NCI-H2029 (cell line): ENCODE measurements around the gene ANO10.
"Not testable (repeated sequence)": the region's sequence is repeated elsewhere in the genome, so short reads cannot be mapped to it uniquely, and the experiment has no call there.

ENCODE experiments used
- DNase-seq: peaks from one replicate; lab custom pipeline; 2025; lab: John Stamatoyannopoulos, UW

ANO10 gene

GRCh38 chr3:43621656-43622432, at the start of gene ANO10:
ANO10 (minus strand) TSS chr3:43622011; CDS start chr3:43605852, 16,159 bp downstream.
- DNase-seq, result peak; percentile 99

- DNase-seq, result no peak
These were observed 49.1 kb upstream of the ANO10 start for GRCh38 chr3:43670635-43671522.

GRCh38 chr3:43665011-43665410, 43.2 kb upstream of the ANO10 start:
- not testable (repeated sequence) for DNase-seq

- DNase-seq, result not testable (repeated sequence)
These were observed 39.6 kb upstream of the ANO10 start for GRCh38 chr3:43661376-43661775.

- no peak for DNase-seq
These were observed 37.6 kb upstream of the ANO10 start for GRCh38 chr3:43659250-43659880.

GRCh38 chr3:43656390-43656789, 34.6 kb upstream of the ANO10 start:
- DNase-seq, result not testable (repeated sequence)

DNA sequence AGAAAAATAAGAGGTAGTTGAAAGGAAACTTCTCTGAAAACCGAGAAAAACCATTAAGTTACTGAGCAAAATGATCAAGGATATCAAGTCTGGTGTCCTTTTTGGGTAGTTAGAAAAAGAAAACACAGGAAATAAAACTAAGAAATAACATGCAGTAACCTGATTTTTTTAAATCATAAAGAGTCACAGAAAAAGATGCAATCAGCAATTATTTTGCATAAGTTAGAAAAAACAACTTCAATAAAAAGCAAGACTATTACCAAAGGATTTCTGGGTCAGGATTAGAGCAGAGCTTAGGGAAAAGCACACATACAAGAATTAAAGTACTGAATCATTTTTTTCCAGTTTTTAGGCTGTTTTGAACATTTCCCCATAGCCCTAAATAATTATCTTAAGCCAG, 28.5 kb upstream of the ANO10 start:
- DNase-seq, result no peak

GRCh38 chr3:43649365-43649968, 27.7 kb upstream of the ANO10 start:
- no peak for DNase-seq

DNA sequence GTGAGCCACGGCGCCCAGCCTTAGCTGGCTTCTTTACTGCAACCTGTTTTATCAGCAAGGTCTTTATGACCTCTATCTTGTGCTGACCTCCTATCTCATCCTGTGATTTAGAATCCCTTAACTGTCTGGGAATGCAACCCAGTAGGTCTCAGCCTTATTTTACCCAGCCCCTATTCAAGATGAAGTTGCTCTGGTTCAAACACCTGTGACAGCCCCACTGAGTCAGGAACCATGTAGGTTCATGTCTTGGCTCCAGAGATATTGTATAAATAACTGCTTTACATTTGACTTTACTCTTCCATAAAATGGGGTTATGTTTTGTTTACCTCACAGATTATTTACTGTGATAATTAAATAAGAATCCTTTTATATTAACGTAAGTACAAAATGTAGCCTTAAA, 27.1 kb upstream of the ANO10 start:
- DNase-seq, result no peak

- DNase-seq, result no peak
These were observed 25.7 kb upstream of the ANO10 start for GRCh38 chr3:43647331-43648166.

DNA sequence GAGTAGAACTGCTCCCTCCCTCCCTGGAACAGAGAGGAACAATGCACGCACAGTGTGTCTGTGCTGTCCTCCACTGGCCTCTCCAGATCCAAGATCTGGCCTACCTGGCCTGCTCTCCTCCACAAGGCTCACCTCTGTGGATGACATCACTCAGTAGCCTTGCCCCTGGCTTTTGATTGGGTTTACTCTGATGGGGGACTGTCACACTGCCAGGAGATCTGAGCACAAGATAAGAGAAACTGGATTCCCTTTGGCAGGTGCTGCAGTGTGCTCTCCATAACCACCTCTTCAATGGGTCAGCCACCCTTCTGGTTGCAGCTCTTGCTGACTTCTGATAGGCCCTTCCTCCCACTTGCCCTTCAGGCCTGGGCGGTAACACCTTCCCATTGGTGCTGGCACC, 22.6 kb upstream of the ANO10 start:
- DNase-seq, result peak; percentile 97

DNA sequence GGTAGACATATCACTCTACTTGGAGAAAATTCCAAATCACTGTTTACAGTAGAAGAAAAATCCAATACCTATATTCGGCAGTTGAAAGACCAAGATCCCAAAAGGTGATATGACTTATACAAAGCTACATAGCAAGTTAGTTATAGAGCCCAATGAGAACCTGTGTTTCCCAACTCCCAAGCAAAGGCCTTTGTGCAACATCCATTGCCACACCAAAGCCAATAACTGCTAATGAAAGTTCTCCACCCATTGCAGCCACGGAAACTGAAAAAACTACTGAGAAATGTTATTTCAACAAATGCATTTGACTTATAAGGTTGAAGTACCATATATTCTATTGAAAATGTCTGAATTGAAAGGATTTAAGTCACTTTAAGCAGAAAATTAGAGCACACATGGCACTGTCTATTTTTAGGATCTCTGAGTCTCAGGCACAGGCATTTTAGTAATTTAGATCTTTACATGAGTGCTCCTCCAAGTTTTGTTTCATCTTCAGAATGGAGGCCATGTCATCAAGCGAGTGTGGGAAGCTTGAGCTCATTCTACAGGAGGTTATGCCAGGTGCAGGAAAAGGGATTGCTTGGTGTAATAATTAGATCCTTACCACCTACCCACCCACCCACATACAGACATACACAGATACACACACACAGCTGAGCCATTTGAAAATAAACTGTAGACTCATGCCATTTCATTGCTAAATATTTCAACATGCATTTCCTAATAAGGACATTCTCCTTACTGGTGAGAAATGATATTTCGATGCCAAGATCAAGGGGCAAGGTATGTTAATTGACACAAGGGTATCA, 19.7 kb upstream of the ANO10 start:
- DNase-seq, result no peak

GRCh38 chr3:43640681-43641080, 18.9 kb upstream of the ANO10 start:
- DNase-seq, result no peak

GRCh38 chr3:43638594-43639447, 17.0 kb upstream of the ANO10 start:
- DNase-seq, result peak; percentile 73

- DNase-seq, result no peak
These were observed 15.9 kb upstream of the ANO10 start for GRCh38 chr3:43637702-43638101.

DNA sequence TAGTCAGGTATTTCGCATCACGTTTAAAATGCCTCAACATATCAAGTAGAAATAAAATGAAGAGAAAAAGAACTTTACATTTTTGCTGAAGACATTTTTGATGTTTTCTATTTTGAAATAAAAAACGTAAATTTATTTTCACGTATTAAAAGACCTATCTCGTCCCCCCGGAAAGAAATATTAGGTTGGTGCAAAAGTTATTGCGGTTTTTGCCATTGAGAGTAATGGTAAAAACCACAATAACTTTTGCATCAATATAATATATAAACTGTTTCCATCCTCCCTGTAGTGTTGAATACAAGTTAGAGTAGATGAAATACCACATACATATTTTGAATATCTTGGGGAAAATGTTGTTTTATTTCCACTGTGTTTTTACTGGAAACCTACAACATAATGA, 11.2 kb upstream of the ANO10 start:
- no peak for DNase-seq

DNA sequence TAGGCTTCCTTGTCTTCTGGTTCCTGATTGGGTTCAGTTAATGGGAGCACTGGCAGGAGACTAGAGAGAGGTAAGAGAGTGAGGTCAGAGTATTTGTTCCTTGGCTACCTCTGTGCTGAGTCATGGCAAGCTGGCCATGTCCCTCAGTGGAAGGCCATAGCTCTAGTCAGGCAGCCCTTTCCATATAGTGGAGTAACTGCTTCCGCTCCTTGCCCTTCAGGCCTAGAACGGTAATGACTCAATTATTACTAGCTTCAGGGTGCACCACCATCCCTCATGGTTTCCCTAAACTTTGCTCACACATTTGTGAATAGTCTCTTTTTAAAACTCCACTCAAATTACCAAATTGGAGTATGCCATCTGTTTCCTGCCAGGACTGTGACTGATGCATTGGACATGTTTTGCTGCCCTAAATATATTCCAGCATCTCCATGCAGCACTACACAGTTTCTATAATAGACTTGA, 10.5 kb upstream of the ANO10 start:
- DNase-seq, result no peak

GRCh38 chr3:43629741-43630140, 7.9 kb upstream of the ANO10 start:
- no peak for DNase-seq

DNA sequence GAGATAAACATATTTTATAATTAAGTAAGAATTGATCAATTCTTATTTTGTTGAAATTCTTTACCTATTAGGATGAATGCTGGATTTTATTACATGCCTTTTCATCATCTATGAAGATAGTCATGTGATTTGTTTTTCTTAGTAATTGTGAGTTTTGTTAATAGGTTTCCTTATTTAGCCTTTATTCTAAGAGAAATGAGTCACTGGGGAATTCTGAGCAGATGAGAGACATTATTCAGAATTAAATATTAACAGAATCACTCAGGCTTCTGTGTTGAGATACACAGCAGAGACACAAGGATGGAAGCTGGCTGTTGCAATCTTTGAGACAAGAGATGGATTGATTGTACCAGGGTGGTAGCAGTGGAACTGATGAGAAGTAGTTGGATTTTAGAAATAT, 7.4 kb upstream of the ANO10 start:
- no peak for DNase-seq
